GM18499 (cell line): ENCODE data around the gene GIMAP8.

ENCODE experiments used
- ATAC-seq: cut with Tn5 transposase; IDR thresholded peaks from one replicate; pipeline ENCODE4 v1.9.1; 2021; ENCODE audit warnings: moderate number of reproducible peaks; ENCODE audit not compliant: insufficient read depth, unreplicated experiment

Gene GIMAP8

DNA sequence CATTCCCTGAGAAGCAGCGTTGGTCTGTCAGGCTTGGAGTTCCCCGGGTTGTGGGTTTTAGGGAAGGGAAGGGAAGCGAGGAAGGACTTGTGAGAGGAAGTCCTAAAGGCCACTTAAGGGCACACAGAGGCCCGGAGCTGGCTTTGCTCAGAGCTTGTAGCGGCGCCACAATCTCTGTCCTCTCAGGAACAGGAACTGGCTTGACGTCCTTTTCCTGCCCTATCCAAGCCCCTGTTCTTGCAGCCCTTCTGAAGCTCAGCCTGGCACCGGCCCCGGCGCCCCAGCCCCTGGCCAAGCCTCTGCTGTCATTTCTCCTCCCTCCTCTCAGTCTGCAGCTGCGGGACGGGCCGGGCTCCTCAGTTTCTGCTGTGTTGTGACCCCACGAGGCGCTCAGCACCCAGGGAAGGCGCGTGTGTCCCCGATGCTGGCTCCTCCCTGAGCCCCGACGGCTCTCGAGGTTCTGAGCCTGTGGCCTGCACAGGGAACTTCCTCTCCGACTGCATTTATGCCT lies at the start of gene GIMAP8:
Gene GIMAP8, plus strand, starts transcription at position 140 of the 511 bp plus-strand sequence. CDS start 16,069 bp downstream, outside the sequence.
- ATAC-seq, result no peak

DNA sequence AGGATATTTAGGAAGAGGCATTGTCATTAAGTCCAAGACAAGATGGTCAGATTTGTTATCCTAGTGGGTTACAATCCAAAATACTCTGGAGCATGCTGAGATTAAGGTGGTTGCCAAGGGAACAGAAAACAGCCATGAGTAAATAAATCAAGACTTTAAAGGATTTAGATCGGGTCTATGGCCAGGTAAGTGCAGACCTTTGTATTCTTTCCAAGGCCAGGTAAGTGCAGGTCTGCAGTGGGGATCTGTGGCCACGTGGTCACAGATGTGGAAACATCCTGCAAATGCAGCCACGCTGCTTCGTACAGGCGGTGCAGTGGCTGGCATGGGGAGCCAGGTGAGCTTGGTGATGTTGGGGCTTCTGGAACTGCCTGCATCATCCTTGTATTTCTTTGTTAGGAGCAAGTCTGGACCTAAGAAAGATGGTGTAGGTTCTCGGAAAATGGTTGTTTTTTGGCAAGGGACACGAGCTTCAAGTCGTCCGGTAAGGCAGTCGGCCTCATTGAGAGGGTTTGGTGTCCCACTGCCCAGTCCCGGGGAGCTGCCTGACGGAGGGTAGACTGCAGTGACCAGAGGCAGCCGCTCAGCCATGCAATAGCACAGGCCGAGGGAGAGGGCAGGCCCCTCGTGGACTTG lies 49.5 kb upstream of the GIMAP8 start:
- ATAC-seq, result no peak

- no peak for ATAC-seq
Observed at GRCh38 chr7:150401424-150401790, 49.0 kb upstream of the GIMAP8 start.

- ATAC-seq, result no peak
Observed at GRCh38 chr7:150401861-150402631, 48.4 kb upstream of the GIMAP8 start.

DNA sequence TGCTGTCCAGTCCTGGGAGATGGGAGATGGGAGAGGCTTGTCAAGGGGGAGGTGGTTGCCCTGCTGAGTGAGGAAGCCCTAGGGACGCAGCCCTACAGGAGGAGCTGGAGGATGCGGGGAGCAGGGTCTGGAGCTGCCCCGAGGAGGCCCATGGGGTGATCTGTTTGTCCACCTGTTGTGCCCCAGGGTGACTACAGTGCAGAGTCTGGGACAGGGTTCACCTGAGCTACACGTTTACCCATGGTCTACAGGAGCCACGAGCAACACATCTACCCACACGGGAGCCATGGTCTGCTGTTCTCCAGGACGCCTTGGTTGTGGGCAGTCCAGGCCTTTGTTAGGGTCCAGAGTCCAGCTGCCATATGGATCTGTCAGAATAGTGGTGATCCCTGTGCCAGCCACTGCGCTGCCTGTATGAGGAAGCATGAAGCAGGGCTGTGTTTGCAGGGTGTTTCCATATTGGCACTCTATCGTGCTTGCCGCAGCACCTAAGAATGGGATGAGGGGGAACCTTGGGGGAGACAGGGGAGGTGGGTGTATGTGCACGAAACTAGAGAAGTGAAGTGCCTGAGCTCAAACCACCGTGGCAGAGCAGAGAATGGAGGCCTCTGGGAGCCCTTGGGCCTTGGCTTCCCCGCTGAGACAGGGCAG lies 47.6 kb upstream of the GIMAP8 start:
- ATAC-seq, result no peak

GRCh38 chr7:150403376-150404171 lies 46.9 kb upstream of the GIMAP8 start:
- no peak for ATAC-seq

- ATAC-seq, result no peak
Observed at GRCh38 chr7:150404172-150404804, 46.1 kb upstream of the GIMAP8 start.

GRCh38 chr7:150404805-150405583 lies 45.4 kb upstream of the GIMAP8 start:
- ATAC-seq, result no peak

GRCh38 chr7:150405584-150406311 lies 44.7 kb upstream of the GIMAP8 start:
- ATAC-seq, result no peak

DNA sequence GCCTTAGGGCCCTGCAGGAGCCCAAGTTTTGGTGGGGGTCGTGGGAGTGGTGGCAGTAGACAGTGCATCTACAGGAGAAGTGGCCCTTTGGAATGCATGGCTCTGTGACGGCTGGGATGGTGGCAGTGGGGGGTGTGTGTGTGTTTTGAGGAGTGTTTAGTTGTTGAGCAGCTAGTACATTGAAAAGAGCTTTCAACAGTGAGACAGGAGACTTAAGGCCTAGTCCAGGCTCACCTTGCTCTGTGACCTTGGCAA lies 44.2 kb upstream of the GIMAP8 start:
- no peak for ATAC-seq

GRCh38 chr7:150406567-150407421 lies 43.6 kb upstream of the GIMAP8 start:
- peak; percentile 39 for ATAC-seq

DNA sequence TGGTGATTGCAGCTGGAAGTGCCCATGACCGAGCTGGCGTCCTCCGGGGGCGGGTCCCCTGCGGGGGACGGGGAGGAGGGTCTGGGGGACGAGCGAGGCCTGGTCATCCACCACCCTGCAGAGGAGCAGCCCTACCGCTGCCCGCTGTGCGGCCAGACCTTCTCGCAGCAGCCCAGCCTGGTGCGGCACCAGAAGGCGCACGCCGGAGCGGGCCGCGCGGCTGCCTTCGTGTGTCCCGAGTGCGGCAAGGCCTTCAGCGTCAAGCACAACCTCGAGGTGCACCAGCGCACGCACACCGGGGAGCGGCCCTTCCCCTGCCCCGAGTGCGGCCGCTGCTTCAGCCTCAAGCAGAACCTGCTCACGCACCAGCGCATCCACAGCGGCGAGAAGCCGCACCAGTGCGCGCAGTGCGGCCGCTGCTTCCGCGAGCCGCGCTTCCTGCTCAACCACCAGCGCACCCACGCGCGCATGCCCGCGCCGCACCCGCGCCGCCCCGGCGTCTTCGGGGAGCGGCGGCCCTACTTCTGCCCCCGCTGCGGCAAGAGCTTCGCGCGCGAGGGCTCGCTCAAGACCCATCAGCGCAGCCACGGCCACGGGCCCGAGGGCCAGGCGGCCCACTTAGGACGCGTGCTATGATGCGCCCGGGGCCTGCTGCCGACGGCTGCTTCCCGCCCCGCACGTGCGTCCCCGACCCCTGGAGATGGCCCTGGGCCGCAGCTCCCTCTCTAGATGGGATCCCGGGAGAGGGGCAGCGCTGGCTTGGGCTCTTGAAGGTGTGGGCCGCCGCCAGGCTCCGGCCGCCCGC lies 42.6 kb upstream of the GIMAP8 start:
- ATAC-seq, result no peak

DNA sequence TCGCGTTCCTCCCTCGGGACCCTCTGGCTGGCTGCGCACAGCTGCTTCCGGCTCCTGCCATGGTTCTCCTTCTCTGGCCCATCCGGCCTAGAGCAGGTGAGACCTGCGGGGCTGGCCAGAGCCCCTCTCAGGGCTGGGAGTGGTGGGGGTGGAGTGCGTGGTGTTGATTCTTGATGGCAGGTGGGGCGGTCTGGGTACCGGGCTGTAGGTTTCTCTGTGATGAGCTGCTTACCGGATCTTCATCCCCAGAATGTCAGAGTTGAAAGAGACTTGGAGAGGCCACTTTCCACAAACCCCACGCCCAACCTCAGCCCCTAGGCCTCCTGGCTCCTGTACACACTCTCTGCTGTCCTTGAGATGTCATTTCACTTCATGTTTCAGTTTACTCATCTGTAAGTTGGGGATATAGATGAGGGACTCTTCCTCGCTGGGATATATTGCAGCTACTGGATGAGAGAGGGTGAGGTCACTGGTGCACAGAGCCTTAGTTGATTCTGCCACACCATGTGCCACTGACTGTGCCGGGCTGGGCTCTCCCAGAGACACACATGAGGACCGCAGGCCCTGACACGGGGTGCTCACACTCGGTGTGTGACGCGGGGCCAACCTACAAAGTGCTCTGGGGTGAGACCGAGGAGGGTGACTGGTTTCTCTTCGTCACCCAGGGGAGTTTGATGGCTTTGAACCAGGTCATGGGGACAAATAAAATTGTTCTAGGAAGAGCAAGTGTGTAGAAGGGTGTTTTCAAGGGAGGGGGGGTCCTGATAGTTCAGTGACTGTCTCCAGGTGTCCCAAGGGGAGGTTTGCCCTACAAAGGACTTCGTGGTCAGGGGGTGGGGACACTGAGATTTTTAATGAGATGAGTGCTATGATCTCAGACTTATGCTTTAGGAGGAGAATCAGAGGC lies 41.8 kb upstream of the GIMAP8 start:
- no peak for ATAC-seq

GRCh38 chr7:150409300-150410030 lies 41.0 kb upstream of the GIMAP8 start:
- ATAC-seq, result no peak

DNA sequence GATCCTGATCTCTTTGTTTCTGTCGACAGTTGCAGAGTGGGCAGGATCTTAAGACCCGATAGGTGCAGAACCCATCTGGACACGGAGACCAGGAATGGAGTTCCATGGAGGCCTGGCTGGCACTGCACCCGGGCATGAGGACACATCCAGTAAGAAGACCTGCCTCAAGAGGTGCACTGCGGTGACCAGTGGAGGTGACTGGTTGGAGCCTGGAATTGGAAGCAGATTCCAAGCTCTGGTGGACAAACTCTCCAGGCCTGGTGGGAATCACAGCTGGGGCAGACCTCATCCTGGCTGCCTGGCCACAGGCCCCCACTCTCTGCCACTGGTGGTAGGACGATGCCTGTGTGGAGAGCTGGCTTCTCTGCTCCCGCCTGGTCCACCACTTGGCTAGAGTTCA lies 40.3 kb upstream of the GIMAP8 start:
- no peak for ATAC-seq
